ENCODE results near the gene GNA12. TPM values are rescaled to one million over a fixed set of nuclear protein-coding genes. Genes with fewer than 3 reads are reported as not detected.

GNA12 gene
- total RNA-seq, 1 donor, result 27.1 TPM

- Histone ChIP-seq H3K79me2 (ENCODE audit: insufficient read depth, low read length) (peaks cover 90% of the 10 kb centered on the region), H4K20me1 (ENCODE audit: insufficient read depth, low read length) (peaks cover 8% of the 10 kb centered on the region)
- DNase-seq (ENCODE audit: insufficient read length, low spot score, missing footprints), result peak; percentile 92
Measured at GRCh38 chr7:2826771-2827170, 17.3 kb downstream of the GNA12 start.

DNA sequence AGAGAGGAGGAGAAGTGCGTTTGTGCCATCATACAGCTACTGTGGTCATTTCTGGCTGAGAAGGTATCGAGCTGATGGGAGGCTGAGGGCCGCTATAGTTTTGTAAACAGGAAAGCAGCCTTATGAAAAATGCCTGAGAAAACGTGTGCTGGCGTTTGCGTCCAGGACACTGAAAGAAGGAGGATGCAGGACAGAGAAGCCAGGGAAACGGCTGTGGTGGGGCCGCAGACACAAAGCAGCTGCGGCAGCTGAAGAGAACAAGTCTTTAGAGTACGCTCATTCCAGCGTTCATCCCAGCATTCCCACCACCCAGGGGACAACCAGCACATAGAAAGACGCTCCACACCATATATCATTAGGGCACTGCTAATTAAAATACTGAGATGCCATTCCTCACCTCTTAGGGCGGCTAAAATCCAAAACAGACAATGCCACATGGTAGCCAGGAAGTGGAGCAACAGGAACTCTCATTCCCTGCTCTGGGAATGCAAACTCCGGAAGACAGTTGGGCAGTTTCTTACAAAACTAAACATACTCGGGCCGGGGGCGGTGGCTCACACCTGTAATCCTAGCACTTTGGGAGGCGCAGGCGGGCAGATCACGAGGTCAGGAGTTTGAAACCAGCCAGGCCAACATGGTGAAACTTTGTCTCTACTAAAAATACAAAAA, 18.4 kb downstream of the GNA12 start:
- no peak overlapping the region for H3K4me2 ChIP-seq (ENCODE audit: insufficient read depth, low read length)
- H3K27ac ChIP-seq (ENCODE audit: low read depth, low read length), result no peak overlapping the region
- DNase-seq (ENCODE audit: insufficient read length, low spot score, missing footprints), result no peak

More at GRCh38 chr7:2826771-2827170, 17.3 kb downstream of the GNA12 start:
- H2AFZ ChIP-seq (ENCODE audit: low read length), result no peak overlapping the region
- peak overlapping the region; percentile 6 for H3K4me2 ChIP-seq (ENCODE audit: insufficient read depth, low read length)
- peak overlapping the region; percentile 38 for H3K27ac ChIP-seq (ENCODE audit: low read depth, low read length)
- TF ChIP-seq, protein P1, sequence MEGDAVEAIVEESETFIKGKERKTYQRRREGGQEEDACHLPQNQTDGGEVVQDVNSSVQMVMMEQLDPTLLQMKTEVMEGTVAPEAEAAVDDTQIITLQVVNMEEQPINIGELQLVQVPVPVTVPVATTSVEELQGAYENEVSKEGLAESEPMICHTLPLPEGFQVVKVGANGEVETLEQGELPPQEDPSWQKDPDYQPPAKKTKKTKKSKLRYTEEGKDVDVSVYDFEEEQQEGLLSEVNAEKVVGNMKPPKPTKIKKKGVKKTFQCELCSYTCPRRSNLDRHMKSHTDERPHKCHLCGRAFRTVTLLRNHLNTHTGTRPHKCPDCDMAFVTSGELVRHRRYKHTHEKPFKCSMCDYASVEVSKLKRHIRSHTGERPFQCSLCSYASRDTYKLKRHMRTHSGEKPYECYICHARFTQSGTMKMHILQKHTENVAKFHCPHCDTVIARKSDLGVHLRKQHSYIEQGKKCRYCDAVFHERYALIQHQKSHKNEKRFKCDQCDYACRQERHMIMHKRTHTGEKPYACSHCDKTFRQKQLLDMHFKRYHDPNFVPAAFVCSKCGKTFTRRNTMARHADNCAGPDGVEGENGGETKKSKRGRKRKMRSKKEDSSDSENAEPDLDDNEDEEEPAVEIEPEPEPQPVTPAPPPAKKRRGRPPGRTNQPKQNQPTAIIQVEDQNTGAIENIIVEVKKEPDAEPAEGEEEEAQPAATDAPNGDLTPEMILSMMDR (IDR thresholded peaks at IDR 0.05; ENCODE audit: extremely low read depth, low read depth, low read length), result no peak
- H3K36me3 ChIP-seq (ENCODE audit: insufficient read depth, low read length), result peaks cover 6% of the 10 kb centered on the region
- no peaks in the 10 kb centered on the region for H3K27me3 ChIP-seq (ENCODE audit: insufficient read depth, low read length)
- no peak overlapping the region for H3K4me3 ChIP-seq (ENCODE audit: insufficient read depth, low read length)
- no peaks in the 10 kb centered on the region for H3K9me3 ChIP-seq (ENCODE audit: low read depth, low read length)
- H3K4me1 ChIP-seq (ENCODE audit: insufficient read depth, low read length), result peaks cover 39% of the 10 kb centered on the region

GRCh38 chr7:2824678-2825461, 19.2 kb downstream of the GNA12 start:
- Histone ChIP-seq H3K27me3 (ENCODE audit: insufficient read depth, low read length) (no peaks in the 10 kb centered on the region), H3K36me3 (ENCODE audit: insufficient read depth, low read length) (peaks cover 4% of the 10 kb centered on the region), H4K20me1 (ENCODE audit: insufficient read depth, low read length) (peaks cover under 1% of the 10 kb centered on the region), H3K4me1 (ENCODE audit: insufficient read depth, low read length) (peaks cover 49% of the 10 kb centered on the region), H2AFZ (ENCODE audit: low read length) (no peak overlapping the region), H3K4me2 (ENCODE audit: insufficient read depth, low read length) (no peak overlapping the region), H3K4me3 (ENCODE audit: insufficient read depth, low read length) (no peak overlapping the region), H3K79me2 (ENCODE audit: insufficient read depth, low read length) (peaks cover 79% of the 10 kb centered on the region), H3K9me3 (ENCODE audit: low read depth, low read length) (no peaks in the 10 kb centered on the region), H3K27ac (ENCODE audit: low read depth, low read length) (no peak overlapping the region)
- DNase-seq (ENCODE audit: insufficient read length, low spot score, missing footprints), result no peak
- TF ChIP-seq, protein P1 (IDR thresholded peaks at IDR 0.05; ENCODE audit: extremely low read depth, low read depth, low read length), result no peak

More for the DNA sequence above, 18.4 kb downstream of the GNA12 start:
- TF ChIP-seq, protein P1 (IDR thresholded peaks at IDR 0.05; ENCODE audit: extremely low read depth, low read depth, low read length), result no peak
- H3K4me1 ChIP-seq (ENCODE audit: insufficient read depth, low read length), result peaks cover 46% of the 10 kb centered on the region
- peaks cover 4% of the 10 kb centered on the region for H3K36me3 ChIP-seq (ENCODE audit: insufficient read depth, low read length)
- H3K27me3 ChIP-seq (ENCODE audit: insufficient read depth, low read length), result no peaks in the 10 kb centered on the region
- H3K79me2 ChIP-seq (ENCODE audit: insufficient read depth, low read length), result peaks cover 84% of the 10 kb centered on the region
- no peak overlapping the region for H3K4me3 ChIP-seq (ENCODE audit: insufficient read depth, low read length)
- no peaks in the 10 kb centered on the region for H3K9me3 ChIP-seq (ENCODE audit: low read depth, low read length)
- peaks cover 7% of the 10 kb centered on the region for H4K20me1 ChIP-seq (ENCODE audit: insufficient read depth, low read length)
- H2AFZ ChIP-seq (ENCODE audit: low read length), result no peak overlapping the region

Measured in osteoblast (primary cell).